Right lobe of liver (tissue), 4 donors: ENCODE data around the gene GRID2IP.

Source experiments
- POLR2A ChIP-seq: fragments of 450-650 bp; IDR thresholded peaks from one replicate; pipeline ENCODE4 v1.6.1; 2017; ENCODE audit warnings: antibody characterized with exemption, mild to moderate bottlenecking
- TF ChIP-seq, protein P1 (sequence below), 4 donors: fragments of 200-600 bp in 3 of 4; fragments of 450-650 bp in 1 of 4; IDR thresholded peaks; one replicate each; pipeline versions ENCODE4 v1.5.1 to v1.8.0; 2016 to 2022; ENCODE audit warnings: antibody characterized with exemption in 4 of 4, mild to moderate bottlenecking in 2 of 4
- donor health status: DM: no; HTN: no; CAD: no.
- donor health status: DM: no; HTN: no; CAD: no.
- donor health status: DM: no; HTN: yes; CAD: no.

DNA sequence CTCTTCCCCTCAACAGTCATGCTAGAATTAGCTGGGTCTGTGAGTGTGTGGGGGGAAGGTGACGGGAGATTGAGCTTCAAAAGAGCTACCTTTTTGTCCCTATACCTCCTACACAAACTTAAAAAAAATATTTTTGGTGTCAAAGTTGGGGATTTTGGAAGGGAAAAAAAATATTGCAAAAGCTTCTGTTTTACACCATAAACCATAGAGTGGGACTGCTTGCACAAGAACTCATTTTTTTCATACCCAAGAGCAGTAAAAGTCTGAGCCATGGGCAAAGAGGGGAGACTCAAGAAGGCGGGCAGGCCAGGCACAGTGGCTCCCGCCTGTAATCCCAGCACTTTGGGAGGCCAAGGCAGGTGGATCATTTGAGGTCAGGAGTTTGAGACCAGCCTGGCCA lies 16.6 kb upstream of the GRID2IP start:
- TF ChIP-seq, protein P1, sequence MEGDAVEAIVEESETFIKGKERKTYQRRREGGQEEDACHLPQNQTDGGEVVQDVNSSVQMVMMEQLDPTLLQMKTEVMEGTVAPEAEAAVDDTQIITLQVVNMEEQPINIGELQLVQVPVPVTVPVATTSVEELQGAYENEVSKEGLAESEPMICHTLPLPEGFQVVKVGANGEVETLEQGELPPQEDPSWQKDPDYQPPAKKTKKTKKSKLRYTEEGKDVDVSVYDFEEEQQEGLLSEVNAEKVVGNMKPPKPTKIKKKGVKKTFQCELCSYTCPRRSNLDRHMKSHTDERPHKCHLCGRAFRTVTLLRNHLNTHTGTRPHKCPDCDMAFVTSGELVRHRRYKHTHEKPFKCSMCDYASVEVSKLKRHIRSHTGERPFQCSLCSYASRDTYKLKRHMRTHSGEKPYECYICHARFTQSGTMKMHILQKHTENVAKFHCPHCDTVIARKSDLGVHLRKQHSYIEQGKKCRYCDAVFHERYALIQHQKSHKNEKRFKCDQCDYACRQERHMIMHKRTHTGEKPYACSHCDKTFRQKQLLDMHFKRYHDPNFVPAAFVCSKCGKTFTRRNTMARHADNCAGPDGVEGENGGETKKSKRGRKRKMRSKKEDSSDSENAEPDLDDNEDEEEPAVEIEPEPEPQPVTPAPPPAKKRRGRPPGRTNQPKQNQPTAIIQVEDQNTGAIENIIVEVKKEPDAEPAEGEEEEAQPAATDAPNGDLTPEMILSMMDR (IDR thresholded peaks at IDR 0.05) = no peak
- no peak for TF ChIP-seq POLR2A
